ENCODE data around the gene TKFC.
A peak's percentile ranks its signal among the peaks of the same experiment; 100 is the strongest.

Gene TKFC

DNA sequence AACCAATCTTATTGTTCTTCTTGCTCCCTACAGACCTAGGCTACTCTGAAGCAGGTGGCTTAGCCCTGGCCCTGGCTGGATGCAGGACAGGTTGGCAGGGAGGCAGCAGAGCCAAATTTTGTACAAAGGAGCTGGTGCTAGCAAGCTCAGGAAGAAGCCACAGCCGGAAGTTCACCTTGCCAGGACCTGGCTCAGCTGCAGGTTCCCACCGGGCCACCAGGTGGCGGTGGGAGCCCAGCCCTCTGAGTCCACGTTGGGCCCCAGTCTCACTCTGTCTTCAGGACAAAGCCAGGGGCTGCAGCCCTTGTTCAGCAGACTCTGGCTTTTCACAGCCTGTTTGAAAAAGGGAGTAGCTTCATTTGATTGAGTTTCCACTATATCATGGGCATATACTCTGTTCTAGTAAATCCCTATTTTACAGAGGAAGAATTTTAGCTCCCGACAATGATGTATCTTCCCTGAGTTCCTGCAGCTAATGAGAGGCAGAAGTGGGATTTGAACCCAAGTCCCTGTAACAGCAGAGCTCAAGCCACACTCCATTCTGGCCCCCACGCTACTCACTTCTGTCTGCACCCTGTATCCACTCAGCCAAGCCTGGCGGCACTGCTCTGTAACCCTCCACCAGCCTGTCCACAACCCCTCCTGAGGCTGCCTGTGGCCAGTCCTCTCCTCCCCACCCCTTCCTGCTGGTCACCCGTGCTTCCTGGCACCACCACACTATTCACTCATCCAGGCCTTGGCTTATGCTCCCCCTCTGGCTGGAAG, 3.3 kb downstream of the TKFC start:
- Mint-ChIP-seq H3K36me3 (peaks cover 7% of the 10 kb centered on the region), H3K9me3 (no peaks in the 10 kb centered on the region), H3K4me1 (peaks cover 31% of the 10 kb centered on the region), H3K4me3 (no peak overlapping the region), H3K27me3 (no peaks in the 10 kb centered on the region), H3K27ac (peak overlapping the region; percentile 77)

DNA sequence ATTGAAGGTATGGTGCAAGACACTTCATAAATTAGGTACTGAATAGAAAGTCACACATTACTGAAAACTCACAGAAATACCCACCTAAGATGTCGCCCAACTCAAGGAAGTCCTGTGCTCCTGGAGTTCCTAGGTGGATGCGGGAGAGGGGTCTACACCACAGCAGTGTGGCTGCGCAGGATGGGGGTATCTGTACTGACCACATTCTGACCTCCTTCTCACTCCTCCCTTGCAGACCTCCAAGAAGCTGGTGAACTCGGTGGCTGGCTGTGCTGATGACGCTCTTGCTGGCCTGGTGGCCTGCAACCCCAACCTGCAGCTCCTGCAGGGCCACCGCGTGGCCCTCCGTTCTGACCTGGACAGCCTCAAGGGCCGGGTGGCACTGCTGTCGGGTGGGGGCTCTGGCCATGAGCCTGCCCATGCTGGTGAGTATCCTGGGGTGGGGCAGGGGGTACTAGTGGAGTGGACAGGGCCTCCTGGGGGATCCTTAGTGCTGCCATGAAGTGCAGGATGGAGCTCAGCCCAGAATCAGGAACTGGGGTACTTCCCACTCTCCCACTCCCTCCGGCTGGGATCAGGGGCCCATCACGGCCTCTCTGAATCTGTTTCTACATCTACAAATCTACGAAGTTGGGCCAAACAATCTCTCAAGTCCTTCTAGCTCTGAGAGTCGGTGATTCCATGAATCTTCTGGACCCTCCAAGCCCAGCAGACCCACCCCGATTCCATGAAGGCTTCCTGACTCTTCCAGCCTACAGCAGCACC, 4.9 kb downstream of the TKFC start:
- Mint-ChIP-seq H3K27ac (no peak overlapping the region), H3K4me3 (no peak overlapping the region), H3K4me1 (peaks cover 20% of the 10 kb centered on the region), H3K36me3 (peaks cover 5% of the 10 kb centered on the region), H3K9me3 (no peaks in the 10 kb centered on the region), H3K27me3 (no peaks in the 10 kb centered on the region)

DNA sequence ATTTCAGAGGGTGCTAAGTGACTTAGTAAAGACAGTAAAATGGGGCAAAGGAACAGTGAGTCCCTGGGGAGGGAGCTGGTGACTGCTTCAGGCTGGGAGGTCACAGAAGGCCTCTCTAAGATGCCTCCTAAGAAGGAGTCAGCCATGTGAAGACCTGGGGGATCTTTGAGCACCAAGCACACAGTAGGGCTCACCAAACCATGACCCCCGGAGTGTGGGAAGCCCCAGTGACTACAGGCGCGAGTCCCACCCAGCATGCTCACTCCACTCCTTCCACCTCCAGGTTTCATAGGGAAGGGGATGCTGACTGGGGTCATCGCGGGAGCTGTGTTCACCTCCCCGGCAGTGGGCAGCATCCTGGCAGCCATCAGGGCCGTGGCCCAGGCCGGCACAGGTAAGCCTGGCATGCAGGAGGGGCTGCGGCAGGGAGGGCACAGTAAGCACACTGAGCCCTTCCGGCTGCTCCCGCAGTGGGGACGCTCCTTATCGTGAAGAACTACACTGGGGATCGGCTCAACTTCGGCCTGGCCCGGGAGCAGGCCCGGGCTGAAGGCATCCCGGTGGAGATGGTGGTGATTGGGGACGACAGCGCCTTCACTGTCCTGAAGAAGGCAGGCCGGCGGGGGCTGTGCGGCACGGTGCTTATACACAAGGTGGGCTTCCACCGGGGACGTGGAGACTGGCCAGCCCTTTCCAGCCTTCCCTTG, 5.9 kb downstream of the TKFC start:
- peaks cover 5% of the 10 kb centered on the region for H3K36me3 Mint-ChIP-seq
- peaks cover 15% of the 10 kb centered on the region for H3K4me1 Mint-ChIP-seq
- H3K27me3 Mint-ChIP-seq: no peaks in the 10 kb centered on the region
- H3K4me3 Mint-ChIP-seq: no peak overlapping the region
- H3K9me3 Mint-ChIP-seq: no peaks in the 10 kb centered on the region
- no peak overlapping the region for H3K27ac Mint-ChIP-seq

DNA sequence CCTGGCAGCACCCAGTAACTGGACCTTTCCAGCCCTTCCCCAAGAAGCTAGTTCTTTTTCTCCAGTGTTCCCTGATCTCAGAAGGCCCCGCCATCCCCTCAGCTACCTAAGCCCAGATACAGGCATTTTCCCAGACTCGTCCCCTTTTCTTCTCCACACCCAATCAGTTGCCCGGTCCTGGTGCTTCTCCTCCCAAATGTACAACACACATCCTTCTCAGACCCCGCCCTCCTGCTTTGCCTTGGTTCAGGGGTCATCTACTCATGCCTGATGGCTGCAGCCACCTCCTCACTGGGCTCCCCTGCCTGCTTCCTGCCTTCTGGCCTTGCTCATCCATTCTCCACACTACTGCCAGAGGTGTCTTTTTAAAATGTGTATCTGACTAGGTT, 6.5 kb downstream of the TKFC start:
- Mint-ChIP-seq H3K4me3 (no peak overlapping the region), H3K4me1 (peaks cover 11% of the 10 kb centered on the region), H3K9me3 (no peaks in the 10 kb centered on the region), H3K36me3 (peaks cover 5% of the 10 kb centered on the region), H3K27ac (no peak overlapping the region), H3K27me3 (no peaks in the 10 kb centered on the region)

DNA sequence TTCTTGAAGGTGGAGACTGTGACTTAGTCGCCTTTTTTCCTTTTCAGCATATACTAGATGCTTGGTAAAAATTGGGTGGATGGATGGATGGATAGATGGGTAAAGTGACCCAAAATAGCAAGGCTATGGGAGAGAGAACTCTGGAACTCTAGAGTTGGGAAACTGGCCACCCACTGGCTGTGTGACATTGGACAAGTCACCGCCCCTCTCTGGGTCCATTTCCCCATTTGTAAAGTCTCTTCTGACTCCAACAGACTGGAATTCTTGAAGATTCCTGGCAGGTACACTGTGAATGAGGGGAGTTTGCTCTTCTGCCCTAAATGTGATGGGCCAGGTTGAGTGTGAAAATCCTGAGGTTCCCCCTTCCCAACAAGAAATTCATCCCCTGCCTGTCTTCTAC, 8.0 kb downstream of the TKFC start:
- Mint-ChIP-seq H3K4me3 (no peak overlapping the region), H3K27me3 (no peaks in the 10 kb centered on the region), H3K4me1 (peaks cover 8% of the 10 kb centered on the region), H3K27ac (no peak overlapping the region), H3K9me3 (no peaks in the 10 kb centered on the region), H3K36me3 (peaks cover 5% of the 10 kb centered on the region)

DNA sequence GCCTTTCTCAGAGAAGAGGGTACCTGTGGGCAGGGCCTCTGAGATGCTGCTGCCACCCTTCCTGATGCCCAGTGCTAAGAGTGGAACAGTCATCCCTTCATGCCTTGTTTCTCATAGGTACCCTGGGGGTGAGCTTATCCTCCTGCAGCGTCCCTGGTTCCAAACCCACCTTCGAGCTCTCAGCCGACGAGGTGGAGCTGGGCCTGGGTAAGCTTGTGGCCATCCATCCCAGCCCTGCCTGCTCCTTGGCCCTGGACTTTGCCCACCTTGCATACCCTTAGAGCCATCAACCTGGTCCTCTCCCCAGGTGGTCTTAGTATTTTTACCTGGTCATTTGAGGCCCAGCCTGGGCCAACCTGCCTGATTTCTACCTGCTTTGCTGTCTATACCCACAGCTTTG, 8.7 kb downstream of the TKFC start:
- H3K9me3 Mint-ChIP-seq: no peaks in the 10 kb centered on the region
- H3K36me3 Mint-ChIP-seq: peaks cover 5% of the 10 kb centered on the region
- no peak overlapping the region for H3K27ac Mint-ChIP-seq
- no peaks in the 10 kb centered on the region for H3K27me3 Mint-ChIP-seq
- H3K4me1 Mint-ChIP-seq: peaks cover 4% of the 10 kb centered on the region
- H3K4me3 Mint-ChIP-seq: no peak overlapping the region

DNA sequence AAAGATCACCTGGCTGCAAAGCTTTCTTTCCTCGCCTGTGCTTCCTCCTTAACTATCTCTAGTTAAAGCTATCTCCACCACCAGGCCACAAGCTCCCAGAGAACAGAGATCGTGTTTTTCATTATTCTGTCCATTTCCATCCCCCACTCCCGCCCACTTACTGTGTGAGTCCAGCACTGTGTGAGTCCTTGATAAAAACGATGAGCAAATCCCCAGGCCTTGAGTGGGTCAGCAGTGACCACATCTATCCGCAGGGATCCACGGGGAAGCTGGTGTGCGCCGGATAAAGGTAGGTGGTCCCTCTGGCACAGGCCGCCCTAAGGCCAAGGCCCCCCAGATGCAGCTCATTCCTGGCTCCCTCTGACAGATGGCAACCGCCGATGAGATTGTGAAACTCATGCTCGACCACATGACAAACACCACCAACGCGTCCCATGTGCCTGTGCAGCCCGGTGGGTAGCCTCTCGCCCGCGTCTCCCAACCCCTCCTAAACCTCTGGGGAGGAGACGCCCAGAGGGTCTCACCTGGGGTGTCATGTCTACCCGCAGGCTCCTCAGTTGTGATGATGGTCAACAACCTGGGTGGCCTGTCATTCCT, 9.3 kb downstream of the TKFC start:
- H3K4me3 Mint-ChIP-seq: no peak overlapping the region
- H3K4me1 Mint-ChIP-seq: no peaks in the 10 kb centered on the region
- peaks cover 5% of the 10 kb centered on the region for H3K36me3 Mint-ChIP-seq
- H3K9me3 Mint-ChIP-seq: no peaks in the 10 kb centered on the region
- no peaks in the 10 kb centered on the region for H3K27me3 Mint-ChIP-seq
- no peak overlapping the region for H3K27ac Mint-ChIP-seq

DNA sequence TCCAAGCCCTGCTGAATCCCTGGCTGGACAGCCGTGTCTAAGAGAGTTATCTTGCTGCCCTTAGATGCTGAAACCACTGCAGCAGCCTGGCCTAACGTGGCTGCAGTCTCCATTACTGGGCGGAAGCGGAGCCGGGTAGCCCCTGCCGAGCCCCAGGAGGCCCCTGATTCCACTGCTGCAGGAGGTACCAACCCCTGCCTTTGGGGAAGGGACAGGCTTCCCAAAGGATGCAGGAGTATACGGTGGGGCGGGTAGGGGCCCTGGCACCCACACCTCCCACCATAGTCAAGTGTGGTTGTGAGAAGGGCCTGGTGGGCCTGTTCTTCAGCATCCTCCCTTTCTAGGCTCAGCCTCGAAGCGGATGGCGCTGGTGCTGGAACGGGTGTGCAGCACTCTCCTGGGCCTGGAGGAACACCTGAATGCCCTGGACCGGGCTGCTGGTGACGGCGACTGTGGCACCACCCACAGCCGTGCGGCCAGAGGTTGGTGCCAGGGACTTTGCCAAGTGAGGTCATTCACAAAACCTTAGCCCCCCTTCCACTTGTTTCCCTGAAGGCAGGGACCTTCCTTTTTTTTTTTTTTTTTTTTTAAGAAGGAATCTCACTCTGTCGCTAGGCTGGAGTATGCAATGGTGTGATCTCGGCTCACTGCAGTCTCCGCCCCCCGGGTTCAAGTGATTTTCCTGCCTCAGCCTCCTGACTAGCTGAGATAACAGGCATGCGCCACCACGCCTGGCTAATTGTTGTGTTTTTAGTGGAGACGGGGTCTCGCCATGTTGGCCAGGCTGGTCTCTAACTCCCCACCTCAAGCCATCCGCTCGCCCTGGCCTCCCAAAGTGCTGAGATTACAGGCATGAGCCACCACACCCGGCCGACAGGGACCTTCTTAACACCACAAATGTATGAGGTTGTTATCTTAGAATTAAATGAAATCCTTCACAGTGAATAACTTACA, 11.0 kb downstream of the TKFC start:
- Mint-ChIP-seq H3K4me1 (no peaks in the 10 kb centered on the region), H3K9me3 (no peaks in the 10 kb centered on the region), H3K27ac (no peak overlapping the region), H3K4me3 (no peak overlapping the region), H3K27me3 (no peaks in the 10 kb centered on the region), H3K36me3 (peaks cover 2% of the 10 kb centered on the region)

DNA sequence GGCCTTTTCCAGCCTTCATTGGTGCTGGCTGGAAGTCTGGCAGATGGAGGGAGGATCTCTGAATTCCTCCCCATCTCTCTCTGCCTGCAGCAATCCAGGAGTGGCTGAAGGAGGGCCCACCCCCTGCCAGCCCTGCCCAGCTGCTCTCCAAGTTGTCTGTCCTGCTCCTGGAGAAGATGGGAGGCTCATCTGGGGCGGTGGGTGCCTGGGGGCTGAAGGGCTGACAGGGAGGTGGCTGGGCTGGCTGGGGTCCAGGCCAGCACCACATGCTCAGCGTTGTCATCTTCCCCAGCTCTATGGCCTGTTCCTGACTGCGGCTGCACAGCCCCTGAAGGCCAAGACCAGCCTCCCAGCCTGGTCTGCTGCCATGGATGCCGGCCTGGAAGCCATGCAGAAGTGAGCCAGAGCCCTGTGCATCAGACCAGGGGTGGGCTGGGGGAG, 12.2 kb downstream of the TKFC start:
- H3K36me3 Mint-ChIP-seq: peaks cover 4% of the 10 kb centered on the region
- H3K27ac Mint-ChIP-seq: no peak overlapping the region
- H3K4me1 Mint-ChIP-seq: no peaks in the 10 kb centered on the region
- H3K9me3 Mint-ChIP-seq: no peaks in the 10 kb centered on the region
- no peaks in the 10 kb centered on the region for H3K27me3 Mint-ChIP-seq
- H3K4me3 Mint-ChIP-seq: no peak overlapping the region

DNA sequence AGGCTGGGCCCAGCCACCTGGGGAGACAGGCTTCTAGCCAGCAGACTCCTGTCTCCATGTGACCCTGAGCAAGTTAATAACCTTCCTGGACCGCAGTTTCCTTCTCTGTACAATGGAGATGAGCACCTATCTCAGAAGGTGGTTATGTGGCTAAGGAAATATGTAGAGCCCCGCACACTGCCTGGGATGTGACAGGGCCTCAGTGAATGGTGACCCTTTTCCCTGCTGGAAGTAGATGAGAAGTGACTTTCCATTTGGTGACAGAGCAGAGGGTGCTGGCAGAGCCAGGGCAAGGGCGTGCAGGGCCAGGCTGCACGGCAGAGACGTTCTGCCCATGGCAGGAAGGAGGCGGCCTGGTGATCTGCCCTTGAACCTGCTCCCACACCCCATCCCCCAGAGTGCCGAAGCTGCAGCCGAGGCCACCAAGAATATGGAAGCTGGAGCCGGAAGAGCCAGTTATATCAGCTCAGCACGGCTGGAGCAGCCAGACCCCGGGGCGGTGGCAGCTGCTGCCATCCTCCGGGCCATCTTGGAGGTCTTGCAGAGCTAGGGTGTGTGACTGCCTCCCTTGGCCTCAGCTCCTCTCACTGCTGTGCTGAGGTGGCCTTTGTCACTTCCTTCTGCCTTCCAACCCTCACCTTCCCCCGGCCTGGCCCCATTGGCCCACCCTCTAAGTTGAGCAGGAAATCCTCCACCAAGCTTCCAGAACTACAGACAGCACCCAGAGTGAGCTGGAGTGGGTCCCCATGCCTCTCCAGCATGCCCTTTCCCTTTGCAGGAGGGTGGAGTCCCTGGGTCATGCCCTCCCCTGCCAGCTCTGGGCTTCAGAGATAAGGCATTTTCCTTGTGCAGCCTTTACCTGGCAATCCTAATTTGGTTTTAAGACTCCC, 13.2 kb downstream of the TKFC start:
- Mint-ChIP-seq H3K36me3 (peaks cover 2% of the 10 kb centered on the region), H3K4me1 (no peaks in the 10 kb centered on the region), H3K27ac (peak overlapping the region; percentile 41)

DNA sequence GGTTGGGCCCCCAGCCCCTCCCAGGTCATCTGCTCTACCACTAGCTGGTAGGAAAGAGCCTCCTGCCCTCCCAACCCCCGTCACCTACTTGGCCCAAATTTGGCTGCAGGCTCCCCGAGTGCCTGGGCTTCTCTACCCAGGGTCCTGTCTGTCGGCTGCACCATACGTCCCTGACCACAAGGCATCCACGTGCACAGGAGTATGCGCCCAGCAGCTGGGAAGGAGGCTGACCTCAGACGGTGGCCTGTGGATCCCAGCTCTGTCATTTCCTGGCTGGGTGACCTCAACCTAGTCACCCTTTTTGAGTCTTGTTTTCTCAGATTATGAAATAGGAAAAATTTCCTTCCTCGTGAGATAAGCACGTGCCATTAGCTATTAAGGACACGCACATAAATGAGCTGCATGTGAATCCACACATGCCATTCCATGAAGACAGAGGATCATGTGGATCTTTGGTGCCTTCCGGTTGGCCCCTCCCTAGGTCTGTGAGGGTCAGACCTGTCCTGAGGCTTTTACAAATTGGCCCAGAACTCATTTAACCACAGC, 15.0 kb downstream of the TKFC start:
- Mint-ChIP-seq H3K27me3 (no peaks in the 10 kb centered on the region), H3K27ac (no peak overlapping the region), H3K9me3 (no peaks in the 10 kb centered on the region), H3K4me3 (no peak overlapping the region), H3K4me1 (no peaks in the 10 kb centered on the region), H3K36me3 (peaks cover 4% of the 10 kb centered on the region)

More for the DNA sequence above, 13.2 kb downstream of the TKFC start:
- H3K27me3 Mint-ChIP-seq: no peaks in the 10 kb centered on the region
- no peak overlapping the region for H3K4me3 Mint-ChIP-seq
- H3K9me3 Mint-ChIP-seq: no peaks in the 10 kb centered on the region

DNA sequence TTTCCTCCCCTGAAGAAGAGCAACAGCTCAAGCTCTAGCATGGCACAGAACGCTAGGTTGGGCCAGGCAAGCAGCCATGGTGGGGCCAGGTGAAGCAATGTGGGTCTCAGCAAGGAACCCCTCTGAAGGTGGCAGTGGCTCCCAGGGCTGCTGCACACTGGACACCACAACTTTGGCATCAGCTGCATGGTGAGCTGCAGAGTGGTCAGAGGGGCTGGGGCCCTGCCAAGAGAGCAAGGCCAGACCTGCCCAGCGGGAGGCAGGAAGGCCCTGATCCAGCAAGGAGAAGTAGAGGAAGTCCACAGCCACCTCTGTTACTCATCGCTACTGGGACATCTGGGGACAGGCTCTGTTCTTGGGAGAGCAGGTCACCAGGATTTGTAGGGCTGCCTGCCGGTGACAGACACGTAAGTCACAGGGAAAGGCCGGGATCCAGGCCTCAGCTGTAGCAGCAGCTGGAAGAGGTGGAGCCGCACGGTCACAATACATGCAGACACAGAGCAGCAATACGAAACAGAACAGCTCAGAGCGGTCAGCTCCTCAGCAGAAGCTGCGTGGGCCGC, 16.2 kb downstream of the TKFC start:
- H3K4me3 Mint-ChIP-seq: no peak overlapping the region
- peaks cover 6% of the 10 kb centered on the region for H3K4me1 Mint-ChIP-seq
- H3K36me3 Mint-ChIP-seq: peaks cover 5% of the 10 kb centered on the region
- no peaks in the 10 kb centered on the region for H3K9me3 Mint-ChIP-seq
- H3K27ac Mint-ChIP-seq: no peak overlapping the region
- no peaks in the 10 kb centered on the region for H3K27me3 Mint-ChIP-seq

DNA sequence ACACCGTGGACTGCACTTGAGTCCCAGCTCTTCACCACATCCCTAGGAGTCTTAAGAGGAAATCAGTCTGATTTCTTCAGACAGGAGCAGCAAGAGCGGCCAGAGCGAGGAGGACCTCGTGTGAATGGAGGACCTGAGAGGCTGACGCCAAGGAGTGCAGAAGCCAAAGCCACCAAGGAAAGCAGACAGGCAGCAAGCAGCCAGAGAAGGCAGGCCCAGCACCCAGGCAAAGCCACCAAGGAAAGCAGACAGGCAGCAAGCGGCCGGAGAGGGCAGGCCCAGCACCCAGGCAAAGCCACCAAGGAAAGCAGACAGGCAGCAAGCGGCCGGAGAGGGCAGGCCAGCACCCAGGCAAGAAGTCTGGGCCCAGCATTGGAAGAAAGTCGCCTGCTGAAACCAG, 16.9 kb downstream of the TKFC start:
- H3K27ac Mint-ChIP-seq: peak overlapping the region; percentile 11
- H3K27me3 Mint-ChIP-seq: no peaks in the 10 kb centered on the region
- peaks cover 6% of the 10 kb centered on the region for H3K4me1 Mint-ChIP-seq
- peaks cover 5% of the 10 kb centered on the region for H3K36me3 Mint-ChIP-seq
- no peaks in the 10 kb centered on the region for H3K9me3 Mint-ChIP-seq
- no peak overlapping the region for H3K4me3 Mint-ChIP-seq
